ENCODE data around the gene SHISA6. TPM values are rescaled to one million over a fixed set of nuclear protein-coding genes. Genes with fewer than 3 reads are reported as not detected.

Gene SHISA6
- total RNA-seq, 4 donors from 2014 or later: 0.45 to 4.9 (median 3.3) TPM

- H3K27me3 ChIP-seq: peaks cover 41% of the 10 kb centered on the region
- DNase-seq (ENCODE audit: low spot score in 2 of 2): peak in 1 of 2 donors; percentile 58
- 35% methylated on average over 7 of the region's 7 CpGs for whole genome bisulfite sequencing
- TF ChIP-seq POLR2AphosphoS5 (IDR thresholded peaks at IDR 0.05) (no peak), CTCF (IDR thresholded peaks at IDR 0.05) (no peak)
- no peak overlapping the region for H3K4me3 ChIP-seq
- no peaks in the 10 kb centered on the region for H3K36me3 ChIP-seq
- H3K27ac ChIP-seq: no peak overlapping the region
- no peaks in the 10 kb centered on the region for H3K9me3 ChIP-seq
- peaks cover 16% of the 10 kb centered on the region for H3K4me1 ChIP-seq
These were observed 4.2 kb downstream of the SHISA6 start for GRCh38 chr17:11245187-11245586.

- 67% methylated on average over 3 of the region's 3 CpGs for WGBS
- Histone ChIP-seq H3K4me3 (no peak overlapping the region), H3K27me3 (peaks cover 35% of the 10 kb centered on the region), H3K27ac (no peak overlapping the region), H3K9me3 (no peaks in the 10 kb centered on the region), H3K36me3 (no peaks in the 10 kb centered on the region), H3K4me1 (peaks cover 10% of the 10 kb centered on the region)
- DNase-seq (ENCODE audit: low spot score in 2 of 2): no peak
- TF ChIP-seq EP300 (IDR thresholded peaks at IDR 0.05) (no peak), CTCF (IDR thresholded peaks at IDR 0.05) (no peak), POLR2AphosphoS5 (IDR thresholded peaks at IDR 0.05) (no peak), POLR2A (IDR thresholded peaks at IDR 0.05) (no peak)
These were observed 4.8 kb downstream of the SHISA6 start for GRCh38 chr17:11245791-11246190.

GRCh38 chr17:11250161-11250560 is 9.1 kb downstream of the SHISA6 start:
- Histone ChIP-seq H3K9me3 (no peaks in the 10 kb centered on the region), H3K36me3 (no peaks in the 10 kb centered on the region), H3K4me1 (peaks cover 7% of the 10 kb centered on the region), H3K4me3 (no peak overlapping the region), H3K27me3 (peaks cover 4% of the 10 kb centered on the region), H3K27ac (no peak overlapping the region)
- DNase-seq (ENCODE audit: low spot score in 2 of 2): peak in 1 of 2 donors; percentile 59
- 90% methylated on average over 7 of the region's 7 CpGs for WGBS
- TF ChIP-seq CTCF (IDR thresholded peaks at IDR 0.05): no peak
- no peak for TF ChIP-seq POLR2A (IDR thresholded peaks at IDR 0.05)
- TF ChIP-seq EP300 (IDR thresholded peaks at IDR 0.05): no peak
- TF ChIP-seq POLR2AphosphoS5 (IDR thresholded peaks at IDR 0.05): no peak

- H3K9me3 ChIP-seq: no peaks in the 10 kb centered on the region
- no peaks in the 10 kb centered on the region for H3K36me3 ChIP-seq
- peaks cover 5% of the 10 kb centered on the region for H3K4me1 ChIP-seq
- no peak overlapping the region for H3K27ac ChIP-seq
- no peak overlapping the region for H3K4me3 ChIP-seq
- no peaks in the 10 kb centered on the region for H3K27me3 ChIP-seq
- 47% methylated on average over 11 of the region's 11 CpGs for WGBS
- no peak for DNase-seq (ENCODE audit: low spot score in 2 of 2)
- TF ChIP-seq POLR2A (IDR thresholded peaks at IDR 0.05): no peak
These were observed 10.6 kb downstream of the SHISA6 start for GRCh38 chr17:11251561-11252107.

GRCh38 chr17:11252146-11252545 is 11.1 kb downstream of the SHISA6 start:
- H3K4me3 ChIP-seq: no peak overlapping the region
- WGBS: 64% methylated on average over 11 of the region's 11 CpGs
- no peaks in the 10 kb centered on the region for H3K27me3 ChIP-seq
- no peak overlapping the region for H3K27ac ChIP-seq
- DNase-seq (ENCODE audit: low spot score in 2 of 2): no peak
- no peaks in the 10 kb centered on the region for H3K36me3 ChIP-seq
- TF ChIP-seq CTCF (IDR thresholded peaks at IDR 0.05): no peak
- no peak for TF ChIP-seq POLR2AphosphoS5 (IDR thresholded peaks at IDR 0.05)
- no peak for TF ChIP-seq EP300 (IDR thresholded peaks at IDR 0.05)
- TF ChIP-seq POLR2A (IDR thresholded peaks at IDR 0.05): no peak
- peaks cover 5% of the 10 kb centered on the region for H3K4me1 ChIP-seq
- no peaks in the 10 kb centered on the region for H3K9me3 ChIP-seq

- H3K27ac ChIP-seq: no peak overlapping the region
- H3K36me3 ChIP-seq: no peaks in the 10 kb centered on the region
- no peak overlapping the region for H3K4me3 ChIP-seq
- no peaks in the 10 kb centered on the region for H3K4me1 ChIP-seq
- no peaks in the 10 kb centered on the region for H3K27me3 ChIP-seq
- TF ChIP-seq POLR2AphosphoS5 (IDR thresholded peaks at IDR 0.05): no peak
- no peak for TF ChIP-seq POLR2A (IDR thresholded peaks at IDR 0.05)
- TF ChIP-seq CTCF (IDR thresholded peaks at IDR 0.05): no peak
- no peak for TF ChIP-seq EP300 (IDR thresholded peaks at IDR 0.05)
- no peak for DNase-seq (ENCODE audit: low spot score in 2 of 2)
- H3K9me3 ChIP-seq: no peaks in the 10 kb centered on the region
- WGBS: 71% methylated on average over 10 of the region's 11 CpGs
These were observed 15.9 kb downstream of the SHISA6 start for GRCh38 chr17:11256877-11257276.
